ENCODE results near the gene SOX21. TPM values are rescaled to one million over a fixed set of nuclear protein-coding genes. Genes with fewer than 3 reads are reported as not detected.

Gene SOX21
- total RNA-seq, 1 experiment from 2014 or later: not detected

- Histone ChIP-seq H3K4me3 (replicated peaks in 1 of 2; ENCODE audit: low read depth in 1 of 2, low read length in 2 of 2) (no peak overlapping the region), H3K79me2 (ENCODE audit: insufficient read depth, low read length) (no peaks in the 10 kb centered on the region), H3K9me2 (ENCODE audit: insufficient read depth) (no peaks in the 10 kb centered on the region), H3K27me3 (ENCODE audit: insufficient read depth, low read length) (peaks cover 18% of the 10 kb centered on the region), H3K36me3 (ENCODE audit: control insufficient read depth in 1 of 2, insufficient read depth in 2 of 2, low read length in 2 of 2) (no peaks in the 10 kb centered on the region), H3K4me2 (ENCODE audit: low read length) (no peak overlapping the region), H3K9me3 (ENCODE audit: control insufficient read depth in 1 of 2, insufficient read depth in 1 of 2, low read depth in 1 of 2, low read length in 2 of 2) (no peaks in the 10 kb centered on the region), H2AFZ (ENCODE audit: low read depth, low read length, poor library complexity, severe bottlenecking) (no peak overlapping the region), H3K9ac (ENCODE audit: low read length) (no peak overlapping the region), H3K4me1 (ENCODE audit: control insufficient read depth in 1 of 2, insufficient read depth in 2 of 2, low read length in 2 of 2) (no peaks in the 10 kb centered on the region), H3K27ac (ENCODE audit: low read depth, low read length) (no peak overlapping the region), H4K20me1 (ENCODE audit: insufficient read depth) (no peaks in the 10 kb centered on the region)
- no TSS peak for BruUV-seq (replicated peaks)
- CTCF ChIA-PET: no interaction called here
- RAD21 ChIA-PET (ENCODE audit: low non-redundant PET in 1 of 2, low total read pairs in 2 of 2, uncharacterized antibody in 2 of 2, unreplicated experiment in 2 of 2): no interaction called here
- TF ChIP-seq SP1 (IDR thresholded peaks at IDR 0.05; ENCODE audit: low read depth) (no peak), EZH2phosphoT487 (IDR thresholded peaks at IDR 0.05; ENCODE audit: borderline replicate concordance) (no peak), ZNF274 (IDR thresholded peaks at IDR 0.05; ENCODE audit: low read depth, low read length) (no peak)
- POLR2A ChIA-PET: no interaction called here
- intact Hi-C loops (cut with micrococcal nuclease): no loop called here
- DNase-seq (ENCODE audit: low read depth, low spot score): no peak
- peak; percentile 81 for ATAC-seq
Measured at GRCh38 chr13:94710881-94711560, 1.3 kb downstream of the SOX21 start.

- BruUV-seq (replicated peaks): no TSS peak
- Histone ChIP-seq H3K79me2 (ENCODE audit: insufficient read depth, low read length) (no peaks in the 10 kb centered on the region), H3K27me3 (ENCODE audit: insufficient read depth, low read length) (peaks cover 18% of the 10 kb centered on the region), H3K4me1 (ENCODE audit: control insufficient read depth in 1 of 2, insufficient read depth in 2 of 2, low read length in 2 of 2) (no peaks in the 10 kb centered on the region), H3K4me2 (ENCODE audit: low read length) (no peak overlapping the region), H3K36me3 (ENCODE audit: control insufficient read depth in 1 of 2, insufficient read depth in 2 of 2, low read length in 2 of 2) (no peaks in the 10 kb centered on the region), H3K9me3 (ENCODE audit: control insufficient read depth in 1 of 2, insufficient read depth in 1 of 2, low read depth in 1 of 2, low read length in 2 of 2) (no peaks in the 10 kb centered on the region), H3K9ac (ENCODE audit: low read length) (no peak overlapping the region), H3K27ac (ENCODE audit: low read depth, low read length) (no peak overlapping the region), H3K9me2 (ENCODE audit: insufficient read depth) (no peaks in the 10 kb centered on the region), H2AFZ (ENCODE audit: low read depth, low read length, poor library complexity, severe bottlenecking) (no peak overlapping the region), H4K20me1 (ENCODE audit: insufficient read depth) (no peaks in the 10 kb centered on the region), H3K4me3 (replicated peaks in 1 of 2; ENCODE audit: low read depth in 1 of 2, low read length in 2 of 2) (no peak overlapping the region)
- CTCF ChIA-PET: no interaction called here
- DNase-seq (ENCODE audit: low read depth, low spot score): no peak
- TF ChIP-seq YY1 (IDR thresholded peaks at IDR 0.05; ENCODE audit: extremely low read depth, insufficient replicate concordance, low read depth, low read length) (no peak), SIN3A (IDR thresholded peaks at IDR 0.05; ENCODE audit: low read depth) (no peak), RAD21 (IDR thresholded peaks at IDR 0.05; ENCODE audit: low read depth) (no peak), POLR2AphosphoS5 (IDR thresholded peaks at IDR 0.05; ENCODE audit: low read depth, low read length) (no peak), CTCF (IDR thresholded peaks at IDR 0.05 in 2 of 3, conservative IDR thresholded peaks at IDR 0.05 in 1 of 3; ENCODE audit: borderline replicate concordance in 1 of 3, insufficient read depth in 1 of 3, low read depth in 2 of 3, low read length in 2 of 3) (no peak), EZH2phosphoT487 (IDR thresholded peaks at IDR 0.05; ENCODE audit: borderline replicate concordance) (no peak), SP1 (IDR thresholded peaks at IDR 0.05; ENCODE audit: low read depth) (no peak), SRF (IDR thresholded peaks at IDR 0.05; ENCODE audit: low read depth) (no peak), EZH2 (IDR thresholded peaks at IDR 0.05) (no peak), ELF1 (IDR thresholded peaks at IDR 0.05; ENCODE audit: borderline replicate concordance, low read depth) (no peak), REST (IDR thresholded peaks at IDR 0.05; ENCODE audit: low read depth) (no peak), JUND (IDR thresholded peaks at IDR 0.05) (no peak)
- ATAC-seq: no peak
- intact Hi-C loops (cut with micrococcal nuclease): no loop called here
- RAD21 ChIA-PET (ENCODE audit: low non-redundant PET in 1 of 2, low total read pairs in 2 of 2, uncharacterized antibody in 2 of 2, unreplicated experiment in 2 of 2): no interaction called here
- POLR2A ChIA-PET: no interaction called here
Measured at GRCh38 chr13:94710065-94710781, 2.1 kb downstream of the SOX21 start.

All from HCT116 (cell line).